Ascending aorta (tissue), 2 donors: ENCODE measurements around the gene RPE65. TPM values are rescaled to one million over a fixed set of nuclear protein-coding genes. Genes with fewer than 3 reads are reported as not detected.
"Not testable (repeated sequence)": the region's sequence is repeated elsewhere in the genome, so short reads cannot be mapped to it uniquely, and the experiment has no call there.

Source experiments
- DNase-seq, 2 donors: peaks; one replicate each; pipeline ENCODE4 v3.0.0-alpha.2; 2019; ENCODE audit warnings: low spot score in 2 of 2
- H3K27ac ChIP-seq, 2 donors: fragments of 200-600 bp; sonication (generic); one replicate each; pipeline ENCODE4 v1.5.1; 2016 to 2017; ENCODE audit warnings: mild to moderate bottlenecking in 1 of 2
- H3K27me3 ChIP-seq: fragments of 200-600 bp; sonication (generic); one replicate; pipeline ENCODE4 v1.5.1; 2017
- H3K36me3 ChIP-seq, 2 donors: fragments of 200-600 bp; sonication (generic); one replicate each; pipeline ENCODE4 v1.5.1; 2016
- H3K4me1 ChIP-seq, 2 donors: fragments of 200-600 bp; sonication (generic); one replicate each; pipeline ENCODE4 v1.5.1; 2016 to 2017; ENCODE audit warnings: mild to moderate bottlenecking in 1 of 2
- H3K4me3 ChIP-seq, 2 donors: fragments of 200-600 bp; sonication (generic); one replicate each; pipeline ENCODE4 v1.5.1; 2016 to 2017; ENCODE audit warnings: mild to moderate bottlenecking in 1 of 2
- H3K9me3 ChIP-seq, 2 donors: fragments of 200-600 bp; sonication (generic); one replicate each; pipeline ENCODE4 v1.5.1; 2016
- intact Hi-C: fragments of 100-400 bp; cut with DNase I; formaldehyde crosslinking; loops from one replicate; pipeline ENCODE4 v1.15.1; 2023
- total RNA-seq: library from RNA; depleted of rRNA; stranded (reverse); fragments of >200 nt; gene quantifications from one replicate; pipeline ENCODE4 v1.1.0, GENCODE V29; 2016
- TF ChIP-seq, protein P1 (sequence below), 3 experiments: fragments of 200-600 bp in 2 of 3; fragments of 450-650 bp in 1 of 3; sonication (generic) in 2 of 3; IDR thresholded peaks; one replicate each; pipeline ENCODE4 v1.5.1; 2016 to 2019; ENCODE audit warnings: antibody characterized with exemption in 3 of 3, mild to moderate bottlenecking in 1 of 3, moderate library complexity in 1 of 3

The RPE65 gene
- total RNA-seq, 1 donor from 2014 or later, result not detected

- intact Hi-C loops, result no loop called here
- no peak overlapping the region for H3K4me3 ChIP-seq
- H3K27ac ChIP-seq, result no peak overlapping the region
- H3K4me1 ChIP-seq, result peaks cover 2 to 7% of the 10 kb centered on the region in 2 donors
- H3K27me3 ChIP-seq, result no peaks in the 10 kb centered on the region
- no peaks in the 10 kb centered on the region for H3K9me3 ChIP-seq
- TF ChIP-seq, protein P1, sequence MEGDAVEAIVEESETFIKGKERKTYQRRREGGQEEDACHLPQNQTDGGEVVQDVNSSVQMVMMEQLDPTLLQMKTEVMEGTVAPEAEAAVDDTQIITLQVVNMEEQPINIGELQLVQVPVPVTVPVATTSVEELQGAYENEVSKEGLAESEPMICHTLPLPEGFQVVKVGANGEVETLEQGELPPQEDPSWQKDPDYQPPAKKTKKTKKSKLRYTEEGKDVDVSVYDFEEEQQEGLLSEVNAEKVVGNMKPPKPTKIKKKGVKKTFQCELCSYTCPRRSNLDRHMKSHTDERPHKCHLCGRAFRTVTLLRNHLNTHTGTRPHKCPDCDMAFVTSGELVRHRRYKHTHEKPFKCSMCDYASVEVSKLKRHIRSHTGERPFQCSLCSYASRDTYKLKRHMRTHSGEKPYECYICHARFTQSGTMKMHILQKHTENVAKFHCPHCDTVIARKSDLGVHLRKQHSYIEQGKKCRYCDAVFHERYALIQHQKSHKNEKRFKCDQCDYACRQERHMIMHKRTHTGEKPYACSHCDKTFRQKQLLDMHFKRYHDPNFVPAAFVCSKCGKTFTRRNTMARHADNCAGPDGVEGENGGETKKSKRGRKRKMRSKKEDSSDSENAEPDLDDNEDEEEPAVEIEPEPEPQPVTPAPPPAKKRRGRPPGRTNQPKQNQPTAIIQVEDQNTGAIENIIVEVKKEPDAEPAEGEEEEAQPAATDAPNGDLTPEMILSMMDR (IDR thresholded peaks at IDR 0.05), result no peak
- H3K36me3 ChIP-seq, result no peaks in the 10 kb centered on the region
- no peak for DNase-seq
Measured at GRCh38 chr1:68493193-68493592, 43.4 kb upstream of the RPE65 start.

GRCh38 chr1:68492255-68492654 is 42.5 kb upstream of the RPE65 start:
- H3K4me3 ChIP-seq, H3K27ac ChIP-seq, H3K4me1 ChIP-seq, intact Hi-C loops, H3K36me3 ChIP-seq, H3K27me3 ChIP-seq, H3K9me3 ChIP-seq, DNase-seq: not testable (repeated sequence)

DNA sequence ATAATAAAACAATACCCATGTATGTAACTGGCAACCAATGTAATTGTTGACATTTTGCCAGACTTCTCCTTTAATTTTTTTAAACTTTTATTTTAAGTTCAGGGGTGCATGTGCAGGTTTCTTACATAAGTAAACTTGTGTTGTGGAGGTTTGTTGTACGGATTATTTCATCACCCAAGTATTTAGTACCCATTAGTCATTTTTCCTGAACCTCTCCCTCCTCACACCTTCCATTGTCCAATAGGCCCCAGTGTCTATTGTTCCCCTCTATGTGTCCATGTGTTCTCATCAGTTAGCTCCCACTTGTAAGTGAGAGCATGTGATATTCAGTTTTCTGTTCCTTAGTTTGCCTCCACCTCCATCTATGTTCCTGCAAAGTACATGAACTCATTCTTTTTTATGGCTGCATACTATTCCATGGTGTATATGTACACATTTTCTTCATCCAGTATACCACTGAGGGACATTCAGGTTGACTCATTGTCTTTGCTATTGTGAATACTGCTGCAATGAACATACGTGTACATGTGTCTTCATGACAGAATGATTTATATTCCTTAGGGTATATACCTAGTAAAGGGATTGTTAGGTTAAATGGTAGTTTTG is 40.4 kb upstream of the RPE65 start:
- intact Hi-C loops, result no loop called here
- H3K27me3 ChIP-seq, result no peaks in the 10 kb centered on the region
- TF ChIP-seq, protein P1 (IDR thresholded peaks at IDR 0.05), result no peak
- no peaks in the 10 kb centered on the region for H3K4me1 ChIP-seq
- H3K4me3 ChIP-seq, result no peak overlapping the region
- no peak overlapping the region for H3K27ac ChIP-seq
- no peaks in the 10 kb centered on the region for H3K9me3 ChIP-seq
- no peak for DNase-seq
- no peaks in the 10 kb centered on the region for H3K36me3 ChIP-seq

GRCh38 chr1:68485431-68486022 is 35.8 kb upstream of the RPE65 start:
- intact Hi-C loops, result loop anchor here (10.0 kb wide), 1 partner anchor 99 kb away; no protein-coding TSS in a partner anchor
- no peak for DNase-seq
- H3K4me3 ChIP-seq, result no peak overlapping the region
- H3K9me3 ChIP-seq, result no peaks in the 10 kb centered on the region
- TF ChIP-seq, protein P1 (IDR thresholded peaks at IDR 0.05), result no peak
- no peaks in the 10 kb centered on the region for H3K36me3 ChIP-seq
- no peaks in the 10 kb centered on the region for H3K4me1 ChIP-seq
- no peaks in the 10 kb centered on the region for H3K27me3 ChIP-seq
- no peak overlapping the region for H3K27ac ChIP-seq

- H3K27ac ChIP-seq, result no peak overlapping the region
- no peaks in the 10 kb centered on the region for H3K27me3 ChIP-seq
- DNase-seq, result no peak
- no peaks in the 10 kb centered on the region for H3K4me1 ChIP-seq
- H3K9me3 ChIP-seq, result no peaks in the 10 kb centered on the region
- intact Hi-C loops, result loop anchor here (10.0 kb wide), 1 partner anchor 100 kb away; no protein-coding TSS in a partner anchor
- no peak overlapping the region for H3K4me3 ChIP-seq
- H3K36me3 ChIP-seq, result no peaks in the 10 kb centered on the region
- TF ChIP-seq, protein P1 (IDR thresholded peaks at IDR 0.05), result no peak
Measured at GRCh38 chr1:68484618-68485017, 34.9 kb upstream of the RPE65 start.

- Histone ChIP-seq H3K36me3 (no peaks in the 10 kb centered on the region), H3K9me3 (no peaks in the 10 kb centered on the region), H3K4me3 (no peak overlapping the region), H3K4me1 (no peaks in the 10 kb centered on the region), H3K27ac (no peak overlapping the region), H3K27me3 (no peaks in the 10 kb centered on the region)
- TF ChIP-seq, protein P1 (IDR thresholded peaks at IDR 0.05), result no peak
- intact Hi-C loops, result loop anchor here (10.0 kb wide), 1 partner anchor 104 kb away; no protein-coding TSS in a partner anchor
- DNase-seq, result no peak
Measured at GRCh38 chr1:68481041-68481440, 31.3 kb upstream of the RPE65 start.
